C4-2B (cell line): Measurements from ENCODE around the gene KATNIP.

Source experiments
- CTCF ChIP-seq: fragments of 450-650 bp; conservative IDR thresholded peaks from 2 replicates; pipeline ENCODE4 v1.5.1; 2017; ENCODE audit warnings: mild to moderate bottlenecking
- ZFX ChIP-seq: fragments of 450-650 bp; IDR thresholded peaks from 2 replicates; pipeline ENCODE4 v1.6.1; 2017

GRCh38 chr16:27534256-27534655 is 15.7 kb upstream of the KATNIP start:
- no peak for TF ChIP-seq CTCF
- TF ChIP-seq ZFX, result no peak
